GM23338 (cell line): ENCODE measurements around the gene AGFG2. TPM values are rescaled to one million over a fixed set of nuclear protein-coding genes. Genes with fewer than 3 reads are reported as not detected.
A peak's percentile ranks its signal among the peaks of the same experiment; 100 is the strongest.

Source experiments
- ATAC-seq: fragments of 200-7000 bp; cut with Tn5 transposase; 3 replicates; pipeline ENCODE4 v1.9.1; 2020
- DNase-seq: peaks from one replicate; pipeline ENCODE4 v3.0.0-alpha.2; 2015; ENCODE audit warnings: low spot score
- H2AFZ ChIP-seq: fragments of 200-600 bp; sonication (generic); 2 replicates; pipeline ENCODE4 v1.8.0; 2016; ENCODE audit warnings: antibody characterized with exemption, mild to moderate bottlenecking, moderate library complexity
- H3F3A ChIP-seq: fragments of 200-600 bp; sonication (generic); replicated peaks from 2 replicates; pipeline ENCODE4 v1.8.0; 2017; ENCODE audit warnings: antibody characterized with exemption, mixed run types, low read depth
- H3K27ac ChIP-seq: fragments of 200-600 bp; sonication (generic); 2 replicates; pipeline ENCODE4 v1.6.1; 2016; ENCODE audit warnings: low read depth
- H3K27me3 ChIP-seq: fragments of 200-600 bp; sonication (generic); 2 replicates; pipeline ENCODE4 v1.8.0; 2016; ENCODE audit warnings: mild to moderate bottlenecking, mixed run types, moderate library complexity; ENCODE audit not compliant: insufficient read depth
- H3K36me3 ChIP-seq: fragments of 200-600 bp; sonication (generic); 2 replicates; pipeline ENCODE4 v1.8.0; 2016; ENCODE audit warnings: mild to moderate bottlenecking; ENCODE audit not compliant: insufficient read depth
- H3K4me1 ChIP-seq: fragments of 200-600 bp; sonication (generic); 2 replicates; pipeline ENCODE4 v1.8.0; 2016; ENCODE audit warnings: mild to moderate bottlenecking, moderate library complexity; ENCODE audit not compliant: insufficient read depth
- H3K4me2 ChIP-seq: fragments of 200-600 bp; sonication (generic); 2 replicates; pipeline ENCODE4 v1.7.1; 2017; ENCODE audit warnings: mixed run types
- H3K4me3 ChIP-seq: fragments of 200-600 bp; sonication (generic); 2 replicates; pipeline ENCODE4 v1.6.1; 2016; ENCODE audit warnings: mixed run types
- H3K79me2 ChIP-seq: fragments of 200-600 bp; sonication (generic); replicated peaks from 2 replicates; pipeline ENCODE4 v1.8.0; 2017; ENCODE audit warnings: mild to moderate bottlenecking; ENCODE audit not compliant: insufficient read depth
- H3K9me2 ChIP-seq: fragments of 200-600 bp; sonication (generic); 2 replicates; pipeline ENCODE4 v1.8.0; 2017; ENCODE audit not compliant: insufficient read depth
- H4K20me1 ChIP-seq: fragments of 200-600 bp; sonication (generic); replicated peaks from 2 replicates; pipeline ENCODE4 v1.8.0; 2017; ENCODE audit warnings: mild to moderate bottlenecking; ENCODE audit not compliant: insufficient read depth
- H3K27ac Mint-ChIP-seq: 2 replicates; pipeline ENCODE4 v1.8.0; 2020; ENCODE audit warnings: inconsistent platforms, mild to moderate bottlenecking, moderate library complexity, mixed read lengths
- H3K27me3 Mint-ChIP-seq: 3 replicates; pipeline ENCODE4 v1.8.0; 2022; ENCODE audit warnings: low read depth, mild to moderate bottlenecking, moderate library complexity, mixed read lengths, inconsistent platforms; ENCODE audit not compliant: insufficient read depth, poor library complexity
- H3K36me3 Mint-ChIP-seq: 3 replicates; pipeline ENCODE4 v1.8.0; 2021; ENCODE audit warnings: low read depth, mild to moderate bottlenecking, inconsistent platforms, moderate library complexity, mixed read lengths
- H3K4me1 Mint-ChIP-seq: 3 replicates; pipeline ENCODE4 v1.8.0; 2020; ENCODE audit warnings: mild to moderate bottlenecking, inconsistent platforms, mixed read lengths
- H3K4me3 Mint-ChIP-seq: 3 replicates; pipeline ENCODE4 v1.8.0; 2021; ENCODE audit warnings: moderate library complexity, mild to moderate bottlenecking, inconsistent platforms, mixed read lengths
- H3K9me3 Mint-ChIP-seq: 3 replicates; pipeline ENCODE4 v1.8.0; 2020; ENCODE audit warnings: moderate library complexity, mild to moderate bottlenecking, inconsistent platforms, mixed read lengths
- CREB1 ChIP-seq: fragments of 250-450 bp; sonication (Bioruptor Pico); IDR thresholded peaks from 2 replicates; pipeline ENCODE4 v1.5.0; 2020; ENCODE audit warnings: low read depth, mild to moderate bottlenecking, moderate library complexity
- EZH2 ChIP-seq: fragments of 200-600 bp; sonication (generic); IDR thresholded peaks from one replicate; pipeline ENCODE4 v1.8.0; 2017; ENCODE audit warnings: antibody characterized with exemption, mild to moderate bottlenecking, low read depth; ENCODE audit not compliant: unreplicated experiment
- EZH2phosphoT487 ChIP-seq: fragments of 200-600 bp; sonication (generic); IDR thresholded peaks from one replicate; pipeline ENCODE4 v1.8.1; 2018; ENCODE audit warnings: antibody characterized with exemption; ENCODE audit not compliant: unreplicated experiment
- JUNB ChIP-seq: IDR thresholded peaks from one replicate; pipeline ENCODE4 v1.6.1; 2016; ENCODE audit warnings: antibody characterized with exemption; ENCODE audit not compliant: unreplicated experiment
- NANOG ChIP-seq: IDR thresholded peaks from 2 replicates; pipeline ENCODE4 v1.6.1; 2016; ENCODE audit warnings: antibody characterized with exemption, borderline replicate concordance
- POLR2AphosphoS5 ChIP-seq: IDR thresholded peaks from 2 replicates; pipeline ENCODE4 v1.6.1; 2016; ENCODE audit warnings: antibody characterized with exemption, low read depth
- REST ChIP-seq: IDR thresholded peaks from one replicate; pipeline ENCODE4 v1.6.1; 2018; ENCODE audit warnings: antibody characterized with exemption; ENCODE audit not compliant: unreplicated experiment
- STAT1 ChIP-seq: IDR thresholded peaks from one replicate; pipeline ENCODE4 v1.6.1; 2016; ENCODE audit warnings: antibody characterized with exemption; ENCODE audit not compliant: unreplicated experiment
- ZNF114 ChIP-seq: fragments of 250-450 bp; sonication (Bioruptor Pico); IDR thresholded peaks from 2 replicates; pipeline ENCODE4 v1.5.0; 2020; ENCODE audit warnings: mild to moderate bottlenecking, moderate library complexity
- ZNF331 ChIP-seq: fragments of 250-450 bp; sonication (Bioruptor Pico); IDR thresholded peaks from 2 replicates; pipeline ENCODE4 v1.5.0; 2020; ENCODE audit warnings: low read depth, mild to moderate bottlenecking, moderate library complexity
- polyA plus RNA-seq: library from polyadenylated mRNA; unstranded; fragments of >200 nt; fragmentation: Nextera tagmentation; extraction: Ambion mirVana; gene quantifications from 2 replicates; pipeline ENCODE4 v1.2.1, GENCODE V29; 2016
- total RNA-seq: library from RNA; depleted of rRNA; stranded (reverse); fragments of >200 nt; shearing (Covaris generic); gene quantifications from 2 replicates; pipeline ENCODE4 v1.2.3, GENCODE V29; 2014
- TF ChIP-seq, protein P1 (sequence below): IDR thresholded peaks from 2 replicates; pipeline ENCODE4 v1.6.1; 2016; ENCODE audit warnings: antibody characterized with exemption
- TF ChIP-seq, protein P2 (sequence below), 2 experiments: fragments of 200-600 bp in 1 of 2; sonication (generic) in 1 of 2; conservative IDR thresholded peaks; 2 replicates each; pipeline versions ENCODE4 v1.5.1 to v1.6.1; 2016 to 2017; ENCODE audit warnings: antibody characterized with exemption in 2 of 2, low read depth in 2 of 2, mild to moderate bottlenecking in 2 of 2, moderate library complexity in 1 of 2
- TF ChIP-seq, protein P3 (sequence below): fragments of 250-450 bp; sonication (Bioruptor Pico); IDR thresholded peaks from 2 replicates; pipeline ENCODE4 v1.5.0; 2020; ENCODE audit warnings: mild to moderate bottlenecking, moderate library complexity

The AGFG2 gene
- total and polyA plus RNA-seq, 2 experiments from 2014 or later, result 2.3 to 8.9 TPM

GRCh38 chr7:100586266-100587025 is 47.4 kb downstream of the AGFG2 start, which contains the start of gene FBXO24:
FBXO24 (plus strand) TSS chr7:100586328; CDS start chr7:100586626, 298 bp downstream.
- Histone ChIP-seq H3K36me3 (0 out of 2 replicates have a peak, but pooled peaks cover under 1% of the 10 kb centered on the region), H2AFZ (peak within 1 kb of the TSS; percentile 87; the same call in 1 of the 2 replicates), H3K27ac (peak within 1 kb of the TSS; percentile 99), H4K20me1 (peaks cover 8% of the 10 kb centered on the region; the same call in 1 of the 2 replicates), H3K27me3 (peaks cover 28% of the 10 kb centered on the region), H3F3A (peaks cover 20% of the 10 kb centered on the region), H3K79me2 (peaks cover 21% of the 10 kb centered on the region), H3K4me1 (peaks cover 39% of the 10 kb centered on the region), H3K4me3 (peak within 1 kb of the TSS; percentile 98), H3K4me2 (peak within 1 kb of the TSS; percentile 86), H3K9me2 (no peaks in the 10 kb centered on the region)
- H3K4me3 Mint-ChIP-seq, result peak within 1 kb of the TSS; percentile 91
- DNase-seq (peak; percentile 99), ATAC-seq (peak; percentile 80)
- H3K4me1 Mint-ChIP-seq, result peaks cover 46% of the 10 kb centered on the region
- H3K27ac Mint-ChIP-seq, result peak within 1 kb of the TSS; percentile 97
- H3K36me3 Mint-ChIP-seq, result no peaks in the 10 kb centered on the region
- H3K9me3 Mint-ChIP-seq, result no peaks in the 10 kb centered on the region
- TF ChIP-seq CREB1, result peak; percentile 84; the same call in 1 of the 2 replicates
- no peak for TF ChIP-seq STAT1
- no peak for TF ChIP-seq EZH2
- TF ChIP-seq, protein P1, sequence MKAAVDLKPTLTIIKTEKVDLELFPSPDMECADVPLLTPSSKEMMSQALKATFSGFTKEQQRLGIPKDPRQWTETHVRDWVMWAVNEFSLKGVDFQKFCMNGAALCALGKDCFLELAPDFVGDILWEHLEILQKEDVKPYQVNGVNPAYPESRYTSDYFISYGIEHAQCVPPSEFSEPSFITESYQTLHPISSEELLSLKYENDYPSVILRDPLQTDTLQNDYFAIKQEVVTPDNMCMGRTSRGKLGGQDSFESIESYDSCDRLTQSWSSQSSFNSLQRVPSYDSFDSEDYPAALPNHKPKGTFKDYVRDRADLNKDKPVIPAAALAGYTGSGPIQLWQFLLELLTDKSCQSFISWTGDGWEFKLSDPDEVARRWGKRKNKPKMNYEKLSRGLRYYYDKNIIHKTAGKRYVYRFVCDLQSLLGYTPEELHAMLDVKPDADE, result no peak
- TF ChIP-seq, protein P2, sequence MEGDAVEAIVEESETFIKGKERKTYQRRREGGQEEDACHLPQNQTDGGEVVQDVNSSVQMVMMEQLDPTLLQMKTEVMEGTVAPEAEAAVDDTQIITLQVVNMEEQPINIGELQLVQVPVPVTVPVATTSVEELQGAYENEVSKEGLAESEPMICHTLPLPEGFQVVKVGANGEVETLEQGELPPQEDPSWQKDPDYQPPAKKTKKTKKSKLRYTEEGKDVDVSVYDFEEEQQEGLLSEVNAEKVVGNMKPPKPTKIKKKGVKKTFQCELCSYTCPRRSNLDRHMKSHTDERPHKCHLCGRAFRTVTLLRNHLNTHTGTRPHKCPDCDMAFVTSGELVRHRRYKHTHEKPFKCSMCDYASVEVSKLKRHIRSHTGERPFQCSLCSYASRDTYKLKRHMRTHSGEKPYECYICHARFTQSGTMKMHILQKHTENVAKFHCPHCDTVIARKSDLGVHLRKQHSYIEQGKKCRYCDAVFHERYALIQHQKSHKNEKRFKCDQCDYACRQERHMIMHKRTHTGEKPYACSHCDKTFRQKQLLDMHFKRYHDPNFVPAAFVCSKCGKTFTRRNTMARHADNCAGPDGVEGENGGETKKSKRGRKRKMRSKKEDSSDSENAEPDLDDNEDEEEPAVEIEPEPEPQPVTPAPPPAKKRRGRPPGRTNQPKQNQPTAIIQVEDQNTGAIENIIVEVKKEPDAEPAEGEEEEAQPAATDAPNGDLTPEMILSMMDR (conservative IDR thresholded peaks at IDR 0.05; ENCODE audit: low read depth in 2 of 2), result no peak
- TF ChIP-seq EZH2phosphoT487, result no peak
- TF ChIP-seq, protein P3, sequence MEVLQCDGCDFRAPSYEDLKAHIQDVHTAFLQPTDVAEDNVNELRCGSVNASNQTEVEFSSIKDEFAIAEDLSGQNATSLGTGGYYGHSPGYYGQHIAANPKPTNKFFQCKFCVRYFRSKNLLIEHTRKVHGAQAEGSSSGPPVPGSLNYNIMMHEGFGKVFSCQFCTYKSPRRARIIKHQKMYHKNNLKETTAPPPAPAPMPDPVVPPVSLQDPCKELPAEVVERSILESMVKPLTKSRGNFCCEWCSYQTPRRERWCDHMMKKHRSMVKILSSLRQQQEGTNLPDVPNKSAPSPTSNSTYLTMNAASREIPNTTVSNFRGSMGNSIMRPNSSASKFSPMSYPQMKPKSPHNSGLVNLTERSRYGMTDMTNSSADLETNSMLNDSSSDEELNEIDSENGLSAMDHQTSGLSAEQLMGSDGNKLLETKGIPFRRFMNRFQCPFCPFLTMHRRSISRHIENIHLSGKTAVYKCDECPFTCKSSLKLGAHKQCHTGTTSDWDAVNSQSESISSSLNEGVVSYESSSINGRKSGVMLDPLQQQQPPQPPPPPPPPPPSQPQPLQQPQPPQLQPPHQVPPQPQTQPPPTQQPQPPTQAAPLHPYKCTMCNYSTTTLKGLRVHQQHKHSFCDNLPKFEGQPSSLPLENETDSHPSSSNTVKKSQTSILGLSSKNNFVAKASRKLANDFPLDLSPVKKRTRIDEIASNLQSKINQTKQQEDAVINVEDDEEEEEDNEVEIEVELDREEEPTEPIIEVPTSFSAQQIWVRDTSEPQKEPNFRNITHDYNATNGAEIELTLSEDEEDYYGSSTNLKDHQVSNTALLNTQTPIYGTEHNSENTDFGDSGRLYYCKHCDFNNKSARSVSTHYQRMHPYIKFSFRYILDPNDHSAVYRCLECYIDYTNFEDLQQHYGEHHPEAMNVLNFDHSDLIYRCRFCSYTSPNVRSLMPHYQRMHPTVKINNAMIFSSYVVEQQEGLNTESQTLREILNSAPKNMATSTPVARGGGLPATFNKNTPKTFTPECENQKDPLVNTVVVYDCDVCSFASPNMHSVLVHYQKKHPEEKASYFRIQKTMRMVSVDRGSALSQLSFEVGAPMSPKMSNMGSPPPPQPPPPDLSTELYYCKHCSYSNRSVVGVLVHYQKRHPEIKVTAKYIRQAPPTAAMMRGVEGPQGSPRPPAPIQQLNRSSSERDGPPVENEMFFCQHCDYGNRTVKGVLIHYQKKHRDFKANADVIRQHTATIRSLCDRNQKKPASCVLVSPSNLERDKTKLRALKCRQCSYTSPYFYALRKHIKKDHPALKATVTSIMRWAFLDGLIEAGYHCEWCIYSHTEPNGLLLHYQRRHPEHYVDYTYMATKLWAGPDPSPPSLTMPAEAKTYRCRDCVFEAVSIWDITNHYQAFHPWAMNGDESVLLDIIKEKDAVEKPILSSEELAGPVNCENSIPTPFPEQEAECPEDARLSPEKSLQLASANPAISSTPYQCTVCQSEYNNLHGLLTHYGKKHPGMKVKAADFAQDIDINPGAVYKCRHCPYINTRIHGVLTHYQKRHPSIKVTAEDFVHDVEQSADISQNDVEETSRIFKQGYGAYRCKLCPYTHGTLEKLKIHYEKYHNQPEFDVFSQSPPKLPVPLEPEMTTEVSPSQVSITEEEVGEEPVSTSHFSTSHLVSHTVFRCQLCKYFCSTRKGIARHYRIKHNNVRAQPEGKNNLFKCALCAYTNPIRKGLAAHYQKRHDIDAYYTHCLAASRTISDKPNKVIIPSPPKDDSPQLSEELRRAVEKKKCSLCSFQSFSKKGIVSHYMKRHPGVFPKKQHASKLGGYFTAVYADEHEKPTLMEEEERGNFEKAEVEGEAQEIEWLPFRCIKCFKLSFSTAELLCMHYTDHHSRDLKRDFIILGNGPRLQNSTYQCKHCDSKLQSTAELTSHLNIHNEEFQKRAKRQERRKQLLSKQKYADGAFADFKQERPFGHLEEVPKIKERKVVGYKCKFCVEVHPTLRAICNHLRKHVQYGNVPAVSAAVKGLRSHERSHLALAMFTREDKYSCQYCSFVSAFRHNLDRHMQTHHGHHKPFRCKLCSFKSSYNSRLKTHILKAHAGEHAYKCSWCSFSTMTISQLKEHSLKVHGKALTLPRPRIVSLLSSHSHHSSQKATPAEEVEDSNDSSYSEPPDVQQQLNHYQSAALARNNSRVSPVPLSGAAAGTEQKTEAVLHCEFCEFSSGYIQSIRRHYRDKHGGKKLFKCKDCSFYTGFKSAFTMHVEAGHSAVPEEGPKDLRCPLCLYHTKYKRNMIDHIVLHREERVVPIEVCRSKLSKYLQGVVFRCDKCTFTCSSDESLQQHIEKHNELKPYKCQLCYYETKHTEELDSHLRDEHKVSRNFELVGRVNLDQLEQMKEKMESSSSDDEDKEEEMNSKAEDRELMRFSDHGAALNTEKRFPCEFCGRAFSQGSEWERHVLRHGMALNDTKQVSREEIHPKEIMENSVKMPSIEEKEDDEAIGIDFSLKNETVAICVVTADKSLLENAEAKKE (CRISPR knock-in tag), result no peak
- TF ChIP-seq ZNF331 (CRISPR knock-in tag), result no peak
- no peak for TF ChIP-seq NANOG
- no peak for TF ChIP-seq ZNF114 (CRISPR knock-in tag)
- peak; percentile 79 for TF ChIP-seq POLR2AphosphoS5
- TF ChIP-seq REST, result no peak
- TF ChIP-seq JUNB, result no peak
- H3K27me3 Mint-ChIP-seq, result peaks cover 37% of the 10 kb centered on the region
